ENCODE data around the gene RHBG.

RHBG gene

GRCh38 chr1:156428746-156429288 lies 59.8 kb downstream of the RHBG start:
- no peak for DNase-seq

GRCh38 chr1:156429313-156430060 lies 60.5 kb downstream of the RHBG start:
- DNase-seq, result no peak

- no peak for DNase-seq
These were observed 61.3 kb downstream of the RHBG start for GRCh38 chr1:156430303-156430702.

DNA sequence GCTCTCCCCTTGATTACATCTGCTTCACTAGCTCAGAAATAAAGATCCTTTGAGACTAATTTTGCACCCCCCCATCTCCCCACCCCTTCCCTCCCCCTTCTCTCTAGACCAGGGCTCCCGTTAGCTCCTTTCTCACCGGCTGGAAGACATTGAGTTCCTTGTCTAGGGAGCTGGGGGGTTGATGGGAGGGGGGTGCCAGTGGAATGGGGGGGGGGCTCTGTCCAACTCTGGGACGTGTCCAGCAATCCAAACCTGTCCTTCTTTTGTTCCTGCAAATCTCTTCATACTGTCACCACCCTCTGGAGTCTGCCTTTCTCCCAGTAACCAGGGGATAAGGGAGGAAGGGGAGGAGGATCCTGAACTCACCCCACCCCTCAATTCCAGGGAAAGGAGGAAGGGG lies 61.9 kb downstream of the RHBG start:
- DNase-seq, result no peak

- DNase-seq, result no peak
These were observed 62.4 kb downstream of the RHBG start for GRCh38 chr1:156431366-156431765.

GRCh38 chr1:156431769-156432668 lies 63.0 kb downstream of the RHBG start:
- no peak for DNase-seq

DNA sequence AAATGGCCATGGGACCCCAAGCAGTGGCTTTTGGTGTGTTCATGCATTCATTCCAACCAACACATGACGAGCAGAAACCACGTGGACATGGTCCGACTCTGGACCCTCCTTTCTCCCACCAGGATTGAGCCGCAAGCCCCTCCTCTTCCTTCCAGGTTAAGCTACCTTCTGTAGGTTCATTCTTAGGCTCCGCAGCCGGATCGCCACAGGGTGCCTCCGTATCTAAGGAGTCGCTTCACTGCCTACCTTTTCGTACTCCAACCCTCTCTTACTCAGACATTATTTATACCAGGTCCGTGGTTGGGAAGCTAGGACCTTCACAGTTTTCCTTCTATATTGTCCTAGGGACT lies 63.6 kb downstream of the RHBG start:
- DNase-seq, result no peak

GRCh38 chr1:156433032-156433431 lies 64.0 kb downstream of the RHBG start:
- DNase-seq, result no peak

DNA sequence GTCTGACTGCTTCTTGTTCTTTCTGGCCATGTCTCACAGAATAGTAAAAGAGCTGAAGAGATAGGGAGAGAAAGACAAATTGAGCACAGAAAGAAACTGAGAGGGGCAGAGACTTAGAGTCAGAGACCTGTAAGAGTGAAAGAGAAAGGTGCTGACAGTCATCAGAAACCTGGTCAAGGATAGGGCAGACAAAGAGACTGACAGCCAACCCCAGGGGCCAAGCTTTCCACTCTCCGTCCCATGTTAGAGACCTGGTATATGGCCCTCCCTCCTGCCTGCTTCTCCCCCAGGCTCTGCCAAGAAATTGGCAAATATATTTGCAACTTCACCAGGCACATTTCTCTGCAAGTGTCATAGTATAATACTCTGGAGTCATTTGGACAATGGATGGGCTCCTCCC lies 64.6 kb downstream of the RHBG start:
- DNase-seq, result no peak
